ENCODE measurements around the gene DBNL. TPM values are rescaled to one million over a fixed set of nuclear protein-coding genes. Genes with fewer than 3 reads are reported as not detected.

The DBNL gene
- total RNA-seq, 1 experiment from 2014 or later: 85.5 TPM

- Histone ChIP-seq H3K9me3 (no peaks in the 10 kb centered on the region), H3K4me3 (ENCODE audit: low read depth, low read length) (no peak overlapping the region), H3K36me3 (ENCODE audit: control insufficient read depth, insufficient read depth, low read length) (peaks cover 1% of the 10 kb centered on the region), H3K27me3 (replicated peaks; ENCODE audit: control insufficient read depth, insufficient read depth, low read length) (no peaks in the 10 kb centered on the region), H3K4me1 (no peaks in the 10 kb centered on the region)
- Mint-ChIP-seq H3K27me3 (ENCODE audit: insufficient read depth, unreplicated experiment) (peaks cover 3% of the 10 kb centered on the region), H3K9me3 (ENCODE audit: unreplicated experiment) (no peaks in the 10 kb centered on the region), H3K27ac (ENCODE audit: unreplicated experiment) (no peak overlapping the region), H3K36me3 (ENCODE audit: insufficient read depth, unreplicated experiment) (peaks cover 49% of the 10 kb centered on the region), H3K4me1 (ENCODE audit: low read depth, unreplicated experiment) (peaks cover 6% of the 10 kb centered on the region), H3K4me3 (ENCODE audit: unreplicated experiment) (no peak overlapping the region)
- intact Hi-C loops (cut with micrococcal nuclease; ENCODE audit: unreplicated experiment): no loop called here
- TF ChIP-seq, protein P1, sequence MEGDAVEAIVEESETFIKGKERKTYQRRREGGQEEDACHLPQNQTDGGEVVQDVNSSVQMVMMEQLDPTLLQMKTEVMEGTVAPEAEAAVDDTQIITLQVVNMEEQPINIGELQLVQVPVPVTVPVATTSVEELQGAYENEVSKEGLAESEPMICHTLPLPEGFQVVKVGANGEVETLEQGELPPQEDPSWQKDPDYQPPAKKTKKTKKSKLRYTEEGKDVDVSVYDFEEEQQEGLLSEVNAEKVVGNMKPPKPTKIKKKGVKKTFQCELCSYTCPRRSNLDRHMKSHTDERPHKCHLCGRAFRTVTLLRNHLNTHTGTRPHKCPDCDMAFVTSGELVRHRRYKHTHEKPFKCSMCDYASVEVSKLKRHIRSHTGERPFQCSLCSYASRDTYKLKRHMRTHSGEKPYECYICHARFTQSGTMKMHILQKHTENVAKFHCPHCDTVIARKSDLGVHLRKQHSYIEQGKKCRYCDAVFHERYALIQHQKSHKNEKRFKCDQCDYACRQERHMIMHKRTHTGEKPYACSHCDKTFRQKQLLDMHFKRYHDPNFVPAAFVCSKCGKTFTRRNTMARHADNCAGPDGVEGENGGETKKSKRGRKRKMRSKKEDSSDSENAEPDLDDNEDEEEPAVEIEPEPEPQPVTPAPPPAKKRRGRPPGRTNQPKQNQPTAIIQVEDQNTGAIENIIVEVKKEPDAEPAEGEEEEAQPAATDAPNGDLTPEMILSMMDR (IDR thresholded peaks at IDR 0.05; ENCODE audit: insufficient read depth in 1 of 2, low read depth in 1 of 2, low read length in 1 of 2, severe bottlenecking in 1 of 2, unreplicated experiment in 1 of 2): no peak
- ChIA-PET CTCF (no interaction called here), POLR2A (no interaction called here)
- BruUV-seq (replicated peaks): no TSS peak
- DNase-seq: no peak
Measured at GRCh38 chr7:44063547-44063893, 19.0 kb downstream of the DBNL start.

DNA sequence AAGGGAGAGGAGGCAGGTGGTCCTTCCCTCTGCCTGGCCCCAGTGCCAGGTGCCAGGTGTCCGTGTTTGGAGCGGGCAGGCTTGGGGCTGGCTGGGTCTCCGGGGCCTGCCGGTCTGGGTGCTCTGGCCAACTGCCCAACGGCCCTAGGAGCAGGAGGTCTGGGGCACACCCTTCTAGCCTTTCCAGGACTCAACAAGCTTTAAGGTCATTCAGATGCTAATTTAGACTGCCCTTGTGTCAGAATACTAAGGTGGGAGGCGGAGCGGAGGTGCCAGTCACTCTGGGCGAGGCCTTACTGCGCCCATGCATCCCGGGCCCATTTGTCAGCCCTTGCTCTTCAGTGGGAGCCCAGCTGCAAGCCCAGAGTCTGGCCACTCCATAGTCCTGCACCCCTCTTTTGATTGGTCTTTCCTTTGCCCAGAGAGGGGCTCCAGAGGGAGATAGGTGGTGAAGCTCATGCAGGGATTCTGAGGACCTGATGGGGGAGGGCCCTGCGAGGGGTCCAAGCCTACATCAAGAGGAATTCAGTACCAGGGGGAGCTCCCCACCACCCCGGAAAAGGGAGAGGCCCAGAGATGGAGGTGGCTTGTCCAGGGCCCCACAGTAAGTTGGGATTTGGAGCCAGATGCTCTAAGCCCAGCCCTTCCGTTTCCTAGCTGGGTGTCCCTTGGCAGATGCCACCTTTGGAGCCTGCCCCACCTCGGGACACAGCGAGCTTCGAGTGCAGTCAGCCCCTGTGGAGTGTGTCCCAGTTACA, 19.6 kb downstream of the DBNL start:
- no peak overlapping the region for H3K27ac Mint-ChIP-seq (ENCODE audit: unreplicated experiment)
- no peak overlapping the region for H3K4me3 ChIP-seq (ENCODE audit: low read depth, low read length)
- H3K36me3 Mint-ChIP-seq (ENCODE audit: insufficient read depth, unreplicated experiment): peaks cover 50% of the 10 kb centered on the region
- DNase-seq: no peak
- H3K27me3 Mint-ChIP-seq (ENCODE audit: insufficient read depth, unreplicated experiment): peaks cover 3% of the 10 kb centered on the region
- no peaks in the 10 kb centered on the region for H3K9me3 ChIP-seq
- ChIA-PET POLR2A (no interaction called here), CTCF (interaction anchor here (0.6 kb wide), 1 partner anchor 12 kb away, joined by 3 read pairs; no protein-coding TSS in a partner anchor)
- H3K36me3 ChIP-seq (ENCODE audit: control insufficient read depth, insufficient read depth, low read length): peaks cover 1% of the 10 kb centered on the region; the same call in 1 of the 2 replicates
- H3K27me3 ChIP-seq (replicated peaks; ENCODE audit: control insufficient read depth, insufficient read depth, low read length): no peaks in the 10 kb centered on the region
- no TSS peak for BruUV-seq (replicated peaks)
- H3K4me1 ChIP-seq: no peaks in the 10 kb centered on the region
- intact Hi-C loops (cut with micrococcal nuclease; ENCODE audit: unreplicated experiment): no loop called here
- H3K4me3 Mint-ChIP-seq (ENCODE audit: unreplicated experiment): no peak overlapping the region
- H3K9me3 Mint-ChIP-seq (ENCODE audit: unreplicated experiment): no peaks in the 10 kb centered on the region
- peaks cover 6% of the 10 kb centered on the region for H3K4me1 Mint-ChIP-seq (ENCODE audit: low read depth, unreplicated experiment)
- TF ChIP-seq, protein P1 (IDR thresholded peaks at IDR 0.05; ENCODE audit: insufficient read depth in 1 of 2, low read depth in 1 of 2, low read length in 1 of 2, severe bottlenecking in 1 of 2, unreplicated experiment in 1 of 2): no peak

GRCh38 chr7:44064791-44065430, 20.4 kb downstream of the DBNL start:
- no TSS peak for BruUV-seq (replicated peaks)
- H3K27me3 ChIP-seq (replicated peaks; ENCODE audit: control insufficient read depth, insufficient read depth, low read length): no peaks in the 10 kb centered on the region
- no peaks in the 10 kb centered on the region for H3K9me3 Mint-ChIP-seq (ENCODE audit: unreplicated experiment)
- DNase-seq: no peak
- no peaks in the 10 kb centered on the region for H3K9me3 ChIP-seq
- H3K27ac Mint-ChIP-seq (ENCODE audit: unreplicated experiment): no peak overlapping the region
- ChIA-PET POLR2A (no interaction called here), CTCF (no interaction called here)
- peaks cover 58% of the 10 kb centered on the region for H3K36me3 Mint-ChIP-seq (ENCODE audit: insufficient read depth, unreplicated experiment)
- H3K4me1 ChIP-seq: no peaks in the 10 kb centered on the region
- no peak overlapping the region for H3K4me3 ChIP-seq (ENCODE audit: low read depth, low read length)
- TF ChIP-seq, protein P1 (IDR thresholded peaks at IDR 0.05; ENCODE audit: insufficient read depth in 1 of 2, low read depth in 1 of 2, low read length in 1 of 2, severe bottlenecking in 1 of 2, unreplicated experiment in 1 of 2): no peak
- no peak overlapping the region for H3K4me3 Mint-ChIP-seq (ENCODE audit: unreplicated experiment)
- no peaks in the 10 kb centered on the region; the same call in 1 of the 2 replicates for H3K36me3 ChIP-seq (ENCODE audit: control insufficient read depth, insufficient read depth, low read length)
- intact Hi-C loops (cut with micrococcal nuclease; ENCODE audit: unreplicated experiment): no loop called here
- peaks cover 6% of the 10 kb centered on the region for H3K4me1 Mint-ChIP-seq (ENCODE audit: low read depth, unreplicated experiment)
- H3K27me3 Mint-ChIP-seq (ENCODE audit: insufficient read depth, unreplicated experiment): peaks cover 3% of the 10 kb centered on the region
